HepG2 (cell line): ENCODE measurements around the gene ACSBG1. TPM values are rescaled to one million over a fixed set of nuclear protein-coding genes. Genes with fewer than 3 reads are reported as not detected.

Experiments
- ATAC-seq: fragments of 200-7000 bp; cut with Tn5 transposase; 3 replicates; pipeline ENCODE4 v1.9.1; 2020; ENCODE audit warnings: mild to moderate bottlenecking, moderate library complexity
- BruUV-seq: library from RNA; stranded (reverse); fragments of 400-500 nt; replicated peaks from 2 replicates; lab custom pipeline; 2021; lab: Mats Ljungman, UMichigan
- CTCF ChIA-PET: fragments of 300-600 bp; formaldehyde crosslinking; extraction: SDS; loops from one replicate; lab custom pipeline; 2021; ENCODE audit warnings: low total read pairs, inconsistent platforms, low intra/inter-chr PET ratio; lab: Yijun Ruan, JAX
- POLR2A ChIA-PET: fragments of 350-600 bp; sonication (Branson Sonifier 250); formaldehyde crosslinking; loops from one replicate; lab custom pipeline; 2020; ENCODE audit warnings: antibody characterized with exemption, inconsistent platforms; lab: Yijun Ruan, JAX
- DNase-seq: peaks from one replicate; pipeline ENCODE4 v3.0.0-alpha.2; 2015; ENCODE audit warnings: low spot score
- FAIRE-seq: peaks from 3 replicates; lab custom pipeline; 2011; peaks lifted over from hg19 to GRCh38; lab: Jason Lieb, UNC
- H2AFZ ChIP-seq: one replicate; pipeline ENCODE4 v1.6.1; 2011; ENCODE audit warnings: low read length, inconsistent platforms
- H3K27ac ChIP-seq: fragments of 300-600 bp; 3 replicates; pipeline ENCODE4 v1.8.0; 2011; ENCODE audit warnings: mixed run types, mild to moderate bottlenecking, mixed read lengths, low read length, inconsistent platforms; ENCODE audit not compliant: insufficient read depth; ENCODE audit errors: extremely low read length
- H3K27me3 ChIP-seq, 2 experiments: fragments of 200-600 bp in 1 of 2; 2 replicates in 1 of 2; 3 replicates in 1 of 2; pipeline versions ENCODE4 v1.6.0 to v1.8.0; 2011; ENCODE audit warnings: low read length in 2 of 2, mild to moderate bottlenecking in 2 of 2, moderate library complexity in 2 of 2, inconsistent platforms in 1 of 2; ENCODE audit not compliant: insufficient read depth in 2 of 2, control insufficient read depth in 1 of 2
- H3K36me3 ChIP-seq, 2 experiments: fragments of 200-600 bp in 1 of 2; replicated peaks in 1 of 2; 2 replicates in 1 of 2; 3 replicates in 1 of 2; pipeline versions ENCODE4 v1.5.1 to v1.8.0; 2011; ENCODE audit warnings: low read length in 2 of 2, inconsistent platforms in 1 of 2; ENCODE audit not compliant: insufficient read depth in 2 of 2, control insufficient read depth in 1 of 2
- H3K4me1 ChIP-seq: 2 replicates; pipeline ENCODE4 v1.5.1; 2012; ENCODE audit warnings: low read length, inconsistent platforms; ENCODE audit not compliant: insufficient read depth
- H3K4me2 ChIP-seq: 2 replicates; pipeline ENCODE4 v1.6.0; 2011; ENCODE audit warnings: low read depth, low read length, inconsistent platforms
- H3K4me3 ChIP-seq, 3 experiments: fragments of 200-600 bp in 1 of 3; sonication (generic), shearing (Covaris generic) in 1 of 3; replicated peaks in 1 of 3; 2 replicates each; pipeline ENCODE4 v1.5.1; 2011 to 2016; ENCODE audit warnings: low read length in 3 of 3, inconsistent platforms in 2 of 3, low read depth in 2 of 3, mild to moderate bottlenecking in 2 of 3, control low read depth in 1 of 3, mixed read lengths in 1 of 3; ENCODE audit not compliant: insufficient read depth in 1 of 3
- H3K79me2 ChIP-seq: one replicate; pipeline ENCODE4 v1.6.1; 2011; ENCODE audit warnings: low read length, inconsistent platforms; ENCODE audit not compliant: insufficient read depth
- H3K9ac ChIP-seq: 2 replicates; pipeline ENCODE4 v1.6.0; 2011; ENCODE audit warnings: mild to moderate bottlenecking, low read depth, low read length, inconsistent platforms; ENCODE audit not compliant: insufficient read depth
- H3K9me3 ChIP-seq: 2 replicates; pipeline ENCODE4 v1.5.1; 2012; ENCODE audit warnings: mild to moderate bottlenecking, low read length
- H4K20me1 ChIP-seq: 2 replicates; pipeline ENCODE4 v1.6.0; 2011; ENCODE audit warnings: inconsistent platforms, mild to moderate bottlenecking, low read length, moderate library complexity; ENCODE audit not compliant: insufficient read depth
- BRCA1 ChIP-seq: sonication (generic); formaldehyde crosslinking; IDR thresholded peaks from 2 replicates; pipeline ENCODE4 v1.4.0; 2020; ENCODE audit warnings: missing genetic modification reagents
- CBX2 ChIP-seq, 2 experiments: fragments of 200-600 bp in 1 of 2; sonication (generic); formaldehyde crosslinking in 1 of 2; IDR thresholded peaks; 2 replicates each; pipeline versions ENCODE4 v1.7.0 to v1.8.1; 2018 to 2022; ENCODE audit warnings: low read depth in 2 of 2, low read length in 1 of 2, mild to moderate bottlenecking in 1 of 2, missing genetic modification reagents in 1 of 2
- GPN1 ChIP-seq: sonication (generic); formaldehyde crosslinking; IDR thresholded peaks from 2 replicates; pipeline ENCODE4 v1.5.1; 2020; ENCODE audit warnings: missing genetic modification reagents, borderline replicate concordance
- HCFC1 ChIP-seq: fragments of 150-350 bp; IDR thresholded peaks from 2 replicates; pipeline ENCODE4 v1.6.1; 2014; ENCODE audit warnings: low read depth, low read length
- HOXA3 ChIP-seq: sonication (generic); formaldehyde crosslinking; IDR thresholded peaks from 2 replicates; pipeline ENCODE4 v1.5.0; 2020; ENCODE audit warnings: missing genetic modification reagents
- KAT7 ChIP-seq: IDR thresholded peaks from 2 replicates; pipeline ENCODE4 v1.6.1; 2018; ENCODE audit warnings: borderline replicate concordance, missing compliant biosample characterization
- MYNN ChIP-seq: sonication (generic); formaldehyde crosslinking; IDR thresholded peaks from 2 replicates; pipeline ENCODE4 v1.4.0; 2020; ENCODE audit warnings: mild to moderate bottlenecking, low read depth, missing genetic modification reagents
- RBM39 ChIP-seq: fragments of 200-400 bp; formaldehyde crosslinking; IDR thresholded peaks from one replicate; pipeline ENCODE4 v1.6.1; 2018; ENCODE audit warnings: antibody characterized with exemption, mild to moderate bottlenecking, low read depth, low read length; ENCODE audit not compliant: poor library complexity, severe bottlenecking
- SNRNP70 ChIP-seq: fragments of 200-400 bp; formaldehyde crosslinking; IDR thresholded peaks from 2 replicates; pipeline ENCODE4 v1.6.1; 2017; ENCODE audit warnings: mild to moderate bottlenecking, low read depth, low read length, moderate library complexity
- ZNF30 ChIP-seq: sonication (generic); formaldehyde crosslinking; IDR thresholded peaks from 2 replicates; pipeline ENCODE4 v1.5.0; 2020; ENCODE audit warnings: mild to moderate bottlenecking, missing genetic modification reagents
- ZNF562 ChIP-seq: sonication (generic); formaldehyde crosslinking; IDR thresholded peaks from 2 replicates; pipeline ENCODE4 v1.8.0; 2022; ENCODE audit warnings: missing genetic modification reagents, borderline replicate concordance
- ZNF605 ChIP-seq: sonication (generic); formaldehyde crosslinking; IDR thresholded peaks from 2 replicates; pipeline ENCODE4 v1.8.0; 2022; ENCODE audit warnings: mild to moderate bottlenecking, missing genetic modification reagents
- ZNF720 ChIP-seq: sonication (generic); formaldehyde crosslinking; IDR thresholded peaks from 2 replicates; pipeline ENCODE4 v1.4.0; 2020; ENCODE audit warnings: missing genetic modification reagents
- WGBS: methylation state at CpG from one replicate; pipeline ENCODE4 v1.1.6; 2017; ENCODE audit warnings: low lambda C conversion rate; 5-methylcytosine and 5-hydroxymethylcytosine counted together
- in situ Hi-C: cut with HindIII; loops from 2 replicates; pipeline ENCODE4 v1.10.0; 2017; ENCODE audit warnings: low pct_unique_long_range_greater_than_20kb; ENCODE audit not compliant: extremely low pct_ligation_motif_present
- intact Hi-C: fragments of 100-400 bp; cut with micrococcal nuclease; formaldehyde crosslinking; loops from one replicate; pipeline ENCODE4 v1.10.0; 2022; ENCODE audit not compliant: unreplicated experiment
- polyA plus RNA-seq, 8 experiments: library from polyadenylated mRNA; depleted of rRNA in 3 of 8; stranded (reverse) in 7 of 8; unstranded in 1 of 8; fragments of >200 nt; fragmentation: Illumina TruSeq in 4 of 8; extraction: Trizol in 4 of 8; gene quantifications; 2 replicates each; pipeline versions ENCODE4 v1.2.1 to v1.2.3, GENCODE V29; 2011 to 2016; ENCODE audit warnings: low read depth in 4 of 8, missing spikeins in 1 of 8, mixed read lengths in 1 of 8; ENCODE audit not compliant: insufficient read depth in 1 of 8
- total RNA-seq, 5 experiments: library from RNA; depleted of rRNA; stranded (reverse); fragments of >200 nt; fragmentation: Illumina TruSeq; extraction: Trizol; gene quantifications; 2 replicates each; pipeline ENCODE4 v1.2.3, GENCODE V29; 2016; ENCODE audit warnings: low read depth in 1 of 5
- TF ChIP-seq, protein P1 (sequence below): sonication (generic); formaldehyde crosslinking; IDR thresholded peaks from 2 replicates; pipeline ENCODE4 v1.4.0; 2020; ENCODE audit warnings: missing genetic modification reagents, borderline replicate concordance
- TF ChIP-seq, protein P2 (sequence below): sonication (generic); formaldehyde crosslinking; IDR thresholded peaks from 2 replicates; pipeline ENCODE4 v1.5.0; 2020; ENCODE audit warnings: mild to moderate bottlenecking, missing genetic modification reagents
- TF ChIP-seq, protein P3 (sequence below): sonication (generic); formaldehyde crosslinking; IDR thresholded peaks from 2 replicates; pipeline ENCODE4 v1.4.0; 2020; ENCODE audit warnings: missing genetic modification reagents

Gene ACSBG1
- total and polyA plus RNA-seq, 2 of the 13 experiments (the other 11 are each of a cell fraction or from before 2014, with no cell fraction given), result 0.35 to 0.81 TPM

DNA sequence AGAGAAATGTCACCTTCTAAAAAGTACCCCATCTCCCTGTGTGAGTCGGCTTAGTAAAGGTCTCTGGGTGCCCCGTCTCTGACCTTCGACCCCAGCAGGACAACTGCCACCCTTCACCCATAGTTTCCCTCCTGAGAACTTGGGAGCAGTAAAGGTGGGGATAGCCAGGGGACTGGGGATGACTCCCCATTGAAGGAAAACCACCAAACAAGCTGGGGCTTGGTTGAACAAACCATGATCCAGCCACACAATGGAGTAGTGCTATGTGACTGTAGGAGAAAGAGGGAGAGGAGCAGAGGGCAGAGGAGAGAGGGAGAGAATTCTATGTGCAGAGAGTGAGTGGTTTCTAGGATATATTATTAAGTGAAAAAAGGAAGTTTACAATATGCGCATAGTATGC lies 51.5 kb downstream of the ACSBG1 start:
- TF ChIP-seq CBX2 (IDR thresholded peaks at IDR 0.05; ENCODE audit: low read depth, low read length) (no peak), CBX2 (CRISPR knock-in tag; IDR thresholded peaks at IDR 0.05; ENCODE audit: low read depth) (no peak), HOXA3 (CRISPR knock-in tag) (no peak), ZNF30 (CRISPR knock-in tag) (no peak), ZNF605 (CRISPR knock-in tag) (no peak), MYNN (CRISPR knock-in tag) (no peak), ZNF720 (CRISPR knock-in tag) (no peak)
- in situ Hi-C loops (no loop called here), intact Hi-C loops (no loop called here)
- Histone ChIP-seq H3K9ac (no peak overlapping the region), H3K79me2 (no peaks in the 10 kb centered on the region), H4K20me1 (no peaks in the 10 kb centered on the region), H3K4me2 (no peak overlapping the region), H3K27me3 (no peaks in the 10 kb centered on the region), H2AFZ (no peak overlapping the region), H3K27ac (no peak overlapping the region), H3K9me3 (no peaks in the 10 kb centered on the region), H3K4me1 (0 out of 2 replicates have a peak, but pooled peaks cover 6% of the 10 kb centered on the region), H3K4me3 (no peak overlapping the region), H3K36me3 (no peaks in the 10 kb centered on the region)
- WGBS, result 38% methylated on average over 4 of the region's 4 CpGs
- DNase-seq (no peak), FAIRE-seq (no peak), ATAC-seq (no peak)
- POLR2A ChIA-PET, result no interaction called here
- CTCF ChIA-PET, result no interaction called here
- no TSS peak for BruUV-seq

DNA sequence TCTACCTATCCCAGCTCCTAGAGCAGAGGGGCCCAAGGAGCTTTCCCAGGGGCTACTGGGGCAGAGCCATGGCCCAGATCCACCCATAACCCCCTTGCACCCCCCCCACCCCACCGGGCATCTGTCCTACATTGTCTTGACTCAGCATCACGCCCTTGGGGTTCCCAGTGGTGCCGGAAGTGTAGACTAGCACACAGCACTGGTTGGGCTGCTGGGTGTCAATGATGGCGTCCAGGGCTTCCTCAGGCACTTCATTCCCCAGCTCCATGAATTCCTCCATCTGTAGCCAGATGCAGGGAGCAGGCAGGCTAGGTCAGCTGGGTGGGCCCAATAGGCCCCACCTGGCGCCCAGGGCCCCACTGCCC lies 52.0 kb downstream of the ACSBG1 start:
- CTCF ChIA-PET, result no interaction called here
- in situ Hi-C loops (no loop called here), intact Hi-C loops (no loop called here)
- DNase-seq, result no peak
- no TSS peak for BruUV-seq
- H3K9me3 ChIP-seq, result no peaks in the 10 kb centered on the region
- no peaks in the 10 kb centered on the region for H3K27me3 ChIP-seq
- no peaks in the 10 kb centered on the region for H4K20me1 ChIP-seq
- 0 out of 2 replicates have a peak, but pooled peaks cover 6% of the 10 kb centered on the region for H3K4me1 ChIP-seq
- FAIRE-seq, result no peak
- no peak overlapping the region for H2AFZ ChIP-seq
- H3K4me3 ChIP-seq, result no peak overlapping the region
- H3K4me2 ChIP-seq, result no peak overlapping the region
- H3K9ac ChIP-seq, result no peak overlapping the region
- WGBS, result 75% methylated on average over 2 of the region's 5 CpGs
- no peaks in the 10 kb centered on the region for H3K36me3 ChIP-seq
- POLR2A ChIA-PET, result interaction anchor here (1.1 kb wide), 1 partner anchor 10 kb away, joined by 3 read pairs; no protein-coding TSS in a partner anchor
- no peak overlapping the region for H3K27ac ChIP-seq
- ATAC-seq, result no peak
- H3K79me2 ChIP-seq, result no peaks in the 10 kb centered on the region
- TF ChIP-seq RBM39, result no peak
- TF ChIP-seq, protein P1, sequence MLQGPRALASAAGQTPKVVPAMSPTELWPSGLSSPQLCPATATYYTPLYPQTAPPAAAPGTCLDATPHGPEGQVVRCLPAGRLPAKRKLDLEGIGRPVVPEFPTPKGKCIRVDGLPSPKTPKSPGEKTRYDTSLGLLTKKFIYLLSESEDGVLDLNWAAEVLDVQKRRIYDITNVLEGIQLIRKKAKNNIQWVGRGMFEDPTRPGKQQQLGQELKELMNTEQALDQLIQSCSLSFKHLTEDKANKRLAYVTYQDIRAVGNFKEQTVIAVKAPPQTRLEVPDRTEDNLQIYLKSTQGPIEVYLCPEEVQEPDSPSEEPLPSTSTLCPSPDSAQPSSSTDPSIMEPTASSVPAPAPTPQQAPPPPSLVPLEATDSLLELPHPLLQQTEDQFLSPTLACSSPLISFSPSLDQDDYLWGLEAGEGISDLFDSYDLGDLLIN, result no peak
- no peak for TF ChIP-seq ZNF562 (CRISPR knock-in tag)
- TF ChIP-seq HCFC1, result no peak
- no peak for TF ChIP-seq BRCA1
- no peak for TF ChIP-seq SNRNP70
- no peak for TF ChIP-seq GPN1 (CRISPR knock-in tag)
- TF ChIP-seq, protein P2, sequence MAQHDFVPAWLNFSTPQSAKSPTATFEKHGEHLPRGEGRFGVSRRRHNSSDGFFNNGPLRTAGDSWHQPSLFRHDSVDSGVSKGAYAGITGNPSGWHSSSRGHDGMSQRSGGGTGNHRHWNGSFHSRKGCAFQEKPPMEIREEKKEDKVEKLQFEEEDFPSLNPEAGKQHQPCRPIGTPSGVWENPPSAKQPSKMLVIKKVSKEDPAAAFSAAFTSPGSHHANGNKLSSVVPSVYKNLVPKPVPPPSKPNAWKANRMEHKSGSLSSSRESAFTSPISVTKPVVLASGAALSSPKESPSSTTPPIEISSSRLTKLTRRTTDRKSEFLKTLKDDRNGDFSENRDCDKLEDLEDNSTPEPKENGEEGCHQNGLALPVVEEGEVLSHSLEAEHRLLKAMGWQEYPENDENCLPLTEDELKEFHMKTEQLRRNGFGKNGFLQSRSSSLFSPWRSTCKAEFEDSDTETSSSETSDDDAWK, result no peak
- TF ChIP-seq, protein P3, sequence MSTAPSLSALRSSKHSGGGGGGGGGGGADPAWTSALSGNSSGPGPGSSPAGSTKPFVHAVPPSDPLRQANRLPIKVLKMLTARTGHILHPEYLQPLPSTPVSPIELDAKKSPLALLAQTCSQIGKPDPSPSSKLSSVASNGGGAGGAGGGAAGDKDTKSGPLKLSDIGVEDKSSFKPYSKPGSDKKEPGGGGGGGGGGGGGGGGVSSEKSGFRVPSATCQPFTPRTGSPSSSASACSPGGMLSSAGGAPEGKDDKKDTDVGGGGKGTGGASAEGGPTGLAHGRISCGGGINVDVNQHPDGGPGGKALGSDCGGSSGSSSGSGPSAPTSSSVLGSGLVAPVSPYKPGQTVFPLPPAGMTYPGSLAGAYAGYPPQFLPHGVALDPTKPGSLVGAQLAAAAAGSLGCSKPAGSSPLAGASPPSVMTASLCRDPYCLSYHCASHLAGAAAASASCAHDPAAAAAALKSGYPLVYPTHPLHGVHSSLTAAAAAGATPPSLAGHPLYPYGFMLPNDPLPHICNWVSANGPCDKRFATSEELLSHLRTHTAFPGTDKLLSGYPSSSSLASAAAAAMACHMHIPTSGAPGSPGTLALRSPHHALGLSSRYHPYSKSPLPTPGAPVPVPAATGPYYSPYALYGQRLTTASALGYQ (CRISPR knock-in tag), result no peak
- no peak for TF ChIP-seq KAT7 (CRISPR knock-in tag)
